NOMO-1 (cell line): Measurements from ENCODE around the gene MUCL3.
"Not testable (repeated sequence)": the region's sequence is repeated elsewhere in the genome, so short reads cannot be mapped to it uniquely, and the experiment has no call there.

Experiments used
- DNase-seq, 2 experiments: peaks; one replicate each; lab custom pipeline; 2025; ENCODE audit not compliant: unreplicated experiment in 2 of 2; lab: John Stamatoyannopoulos, UW

MUCL3 gene

GRCh38 chr6:30912746-30913520 lies 27.8 kb upstream of the MUCL3 start:
- no peak for DNase-seq

- DNase-seq: no peak
Measured at GRCh38 chr6:30913721-30914075, 27.1 kb upstream of the MUCL3 start.

- peak; percentile 83 to 94 for DNase-seq
Measured at GRCh38 chr6:30914076-30914853, 26.5 kb upstream of the MUCL3 start, which contains the start of gene VARS2. VARS2 (plus strand) TSS chr6:30914238; CDS start chr6:30914837, 599 bp downstream.

- DNase-seq: peak in 1 of 2 experiments; percentile 16
Measured at GRCh38 chr6:30914854-30915590, 25.8 kb upstream of the MUCL3 start.

GRCh38 chr6:30915591-30915946 lies 25.2 kb upstream of the MUCL3 start:
- DNase-seq: peak; percentile 45 to 70

- no peak for DNase-seq
Measured at GRCh38 chr6:30917041-30917440, 23.7 kb upstream of the MUCL3 start.

GRCh38 chr6:30917487-30917886 lies 23.3 kb upstream of the MUCL3 start:
- DNase-seq: no peak

GRCh38 chr6:30918670-30919069 lies 22.1 kb upstream of the MUCL3 start:
- DNase-seq: no peak

GRCh38 chr6:30922447-30922852 lies 18.3 kb upstream of the MUCL3 start:
- no peak for DNase-seq

GRCh38 chr6:30924040-30924627 lies 16.6 kb upstream of the MUCL3 start:
- not testable (repeated sequence) for DNase-seq

- no peak for DNase-seq
Measured at GRCh38 chr6:30926644-30927043, 14.1 kb upstream of the MUCL3 start.

- DNase-seq: not testable (repeated sequence)
Measured at GRCh38 chr6:30927080-30927479, 13.7 kb upstream of the MUCL3 start.

- no peak for DNase-seq
Measured at GRCh38 chr6:30928677-30929076, 12.1 kb upstream of the MUCL3 start.

- DNase-seq: no peak
Measured at GRCh38 chr6:30930506-30930905, 10.3 kb upstream of the MUCL3 start.

GRCh38 chr6:30931272-30931671 lies 9.5 kb upstream of the MUCL3 start:
- no peak for DNase-seq

GRCh38 chr6:30931969-30932645 lies 8.7 kb upstream of the MUCL3 start, which contains the start of gene SFTA2:
SFTA2 (minus strand) TSS chr6:30932170; CDS start chr6:30932096, 74 bp downstream.
- DNase-seq: no peak

GRCh38 chr6:30932665-30933365 lies 8.0 kb upstream of the MUCL3 start:
- no peak for DNase-seq

- no peak for DNase-seq
Measured at GRCh38 chr6:30935018-30935417, 5.8 kb upstream of the MUCL3 start.

- no peak for DNase-seq
Measured at GRCh38 chr6:30937265-30937664, 3.5 kb upstream of the MUCL3 start.

- no peak for DNase-seq
Measured at GRCh38 chr6:30938730-30939129, 2.0 kb upstream of the MUCL3 start.
